HEK293 (cell line): Measurements from ENCODE around the gene LPP.

Source experiments
- CTCF ChIA-PET: fragments of 350-600 bp; formaldehyde crosslinking; extraction: SDS; loops from one replicate; lab custom pipeline; 2021; ENCODE audit warnings: antibody characterized with exemption; lab: Yijun Ruan, JAX
- POLR2A ChIA-PET: fragments of 300-600 bp; formaldehyde crosslinking; extraction: SDS; loops from one replicate; lab custom pipeline; 2020; ENCODE audit warnings: antibody characterized with exemption, inconsistent platforms; lab: Yijun Ruan, JAX
- H3K27ac ChIP-seq: fragments of 200-500 bp; sonication (Bioruptor generic); 2 replicates; pipeline ENCODE4 v1.5.1; 2014; ENCODE audit warnings: low read depth, low read length, control low read depth, inconsistent platforms; ENCODE audit errors: extremely low read depth
- H3K36me3 ChIP-seq, 2 experiments: fragments of 200-500 bp in 1 of 2; sonication (Bioruptor generic) in 1 of 2; 1 replicate in 1 of 2; 2 replicates in 1 of 2; pipeline ENCODE4 v1.5.1; 2014 to 2017; ENCODE audit warnings: inconsistent platforms in 2 of 2, low read length in 2 of 2; ENCODE audit not compliant: control insufficient read depth in 2 of 2, insufficient read depth in 1 of 2
- H3K4me1 ChIP-seq: fragments of 200-500 bp; sonication (Bioruptor generic); 2 replicates; pipeline ENCODE4 v1.5.1; 2014; ENCODE audit warnings: mild to moderate bottlenecking, low read length, inconsistent platforms; ENCODE audit not compliant: control insufficient read depth, insufficient read depth
- H3K4me3 ChIP-seq: 2 replicates; pipeline ENCODE4 v1.5.1; 2011; ENCODE audit warnings: low read depth, mild to moderate bottlenecking, control low read depth, low read length, moderate library complexity
- H3K9me3 ChIP-seq: fragments of 200-500 bp; sonication (Bioruptor generic); 2 replicates; pipeline ENCODE4 v1.5.1; 2014; ENCODE audit warnings: low read depth, low read length, inconsistent platforms; ENCODE audit not compliant: control insufficient read depth, insufficient read depth
- GFI1B ChIP-seq: fragments of 450-650 bp; formaldehyde crosslinking; IDR thresholded peaks from 2 replicates; pipeline ENCODE4 v1.5.1; 2016; ENCODE audit warnings: missing biosample characterization, missing genetic modification characterization
- GLI2 ChIP-seq: fragments of 450-650 bp; formaldehyde crosslinking; IDR thresholded peaks from 2 replicates; pipeline ENCODE4; 2017; ENCODE audit warnings: missing biosample characterization, missing genetic modification characterization, low read depth, borderline replicate concordance
- GLIS2 ChIP-seq: fragments of 450-650 bp; formaldehyde crosslinking; IDR thresholded peaks from 2 replicates; pipeline ENCODE4 v1.5.1; 2016; ENCODE audit warnings: missing biosample characterization, missing genetic modification characterization
- KLF1 ChIP-seq: fragments of 450-650 bp; formaldehyde crosslinking; IDR thresholded peaks from 2 replicates; pipeline ENCODE4 v1.5.1; 2016; ENCODE audit warnings: missing biosample characterization, missing genetic modification characterization
- KLF10 ChIP-seq: fragments of 450-650 bp; IDR thresholded peaks from 2 replicates; pipeline ENCODE4 v1.5.1; 2018; ENCODE audit warnings: missing biosample characterization, mild to moderate bottlenecking, missing genetic modification characterization
- PRDM1 ChIP-seq: fragments of 450-650 bp; formaldehyde crosslinking; IDR thresholded peaks from 2 replicates; pipeline ENCODE4; 2016; ENCODE audit warnings: missing biosample characterization, missing genetic modification characterization
- TCF7L2 ChIP-seq: IDR thresholded peaks from 2 replicates; pipeline ENCODE4 v1.6.1; 2011; ENCODE audit warnings: low read depth, mild to moderate bottlenecking, inconsistent platforms, low read length, moderate library complexity, borderline replicate concordance
- ZBTB8A ChIP-seq: fragments of 450-650 bp; formaldehyde crosslinking; IDR thresholded peaks from 2 replicates; pipeline ENCODE4 v1.5.1; 2016; ENCODE audit warnings: missing biosample characterization, missing genetic modification characterization
- ZNF23 ChIP-seq: fragments of 450-650 bp; formaldehyde crosslinking; IDR thresholded peaks from 2 replicates; pipeline ENCODE4 v1.5.1; 2016; ENCODE audit warnings: missing biosample characterization, missing genetic modification characterization, borderline replicate concordance
- ZNF248 ChIP-seq: fragments of 450-650 bp; formaldehyde crosslinking; IDR thresholded peaks from 2 replicates; pipeline ENCODE4 v1.5.1; 2017; ENCODE audit warnings: missing biosample characterization, missing genetic modification characterization
- ZNF394 ChIP-seq: fragments of 450-650 bp; formaldehyde crosslinking; IDR thresholded peaks from 2 replicates; pipeline ENCODE4 v1.5.1; 2016; ENCODE audit warnings: missing biosample characterization, missing genetic modification characterization, mild to moderate bottlenecking, moderate library complexity, borderline replicate concordance
- ZNF488 ChIP-seq: fragments of 450-650 bp; formaldehyde crosslinking; IDR thresholded peaks from 2 replicates; pipeline ENCODE4 v1.5.1; 2016; ENCODE audit warnings: missing biosample characterization, missing genetic modification characterization
- ZNF610 ChIP-seq: fragments of 450-650 bp; formaldehyde crosslinking; IDR thresholded peaks from 2 replicates; pipeline ENCODE4 v1.5.1; 2016; ENCODE audit warnings: missing biosample characterization, missing genetic modification characterization, borderline replicate concordance
- ZNF629 ChIP-seq: fragments of 450-650 bp; formaldehyde crosslinking; IDR thresholded peaks from 2 replicates; pipeline ENCODE4 v1.5.1; 2017; ENCODE audit warnings: missing biosample characterization, missing genetic modification characterization
- ZNF645 ChIP-seq: fragments of 450-650 bp; formaldehyde crosslinking; IDR thresholded peaks from 2 replicates; pipeline ENCODE4; 2016; ENCODE audit warnings: missing biosample characterization, missing genetic modification characterization
- ZNF658 ChIP-seq: fragments of 450-650 bp; formaldehyde crosslinking; IDR thresholded peaks from 2 replicates; pipeline ENCODE4; 2016; ENCODE audit warnings: missing biosample characterization, missing genetic modification characterization
- ZNF704 ChIP-seq: fragments of 450-650 bp; formaldehyde crosslinking; IDR thresholded peaks from 2 replicates; pipeline ENCODE4 v1.5.1; 2016; ENCODE audit warnings: missing biosample characterization, missing genetic modification characterization
- ZNF791 ChIP-seq: fragments of 450-650 bp; formaldehyde crosslinking; IDR thresholded peaks from 2 replicates; pipeline ENCODE4 v1.5.1; 2016; ENCODE audit warnings: missing biosample characterization, missing genetic modification characterization
- TF ChIP-seq, protein P1 (sequence below): fragments of 450-650 bp; formaldehyde crosslinking; IDR thresholded peaks from 2 replicates; pipeline ENCODE4 v1.5.1; 2017; ENCODE audit warnings: missing biosample characterization, missing genetic modification characterization
- TF ChIP-seq, protein P2 (sequence below): fragments of 450-650 bp; formaldehyde crosslinking; IDR thresholded peaks from 2 replicates; pipeline ENCODE4 v1.5.1; 2016; ENCODE audit warnings: missing biosample characterization, missing genetic modification characterization

Gene LPP

DNA sequence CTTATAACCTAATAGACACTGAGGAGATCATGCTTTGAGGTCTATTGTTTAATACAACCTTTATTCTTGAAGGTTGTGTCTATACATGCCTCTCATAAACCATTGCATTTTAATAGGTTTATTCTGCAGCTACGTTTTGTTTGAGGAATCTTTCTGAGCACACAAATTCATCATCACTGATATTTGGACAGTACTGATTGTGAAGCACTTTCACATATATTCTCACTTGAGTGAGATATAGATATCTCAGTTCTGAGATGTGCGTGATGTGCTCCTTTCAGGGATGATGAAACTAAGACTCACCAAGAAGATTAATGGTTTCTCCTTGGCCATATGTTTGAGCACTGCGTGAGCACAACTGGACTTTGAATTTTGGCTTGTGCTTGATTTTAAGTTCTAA is 374.4 kb downstream of the LPP start:
- ChIA-PET POLR2A (no interaction called here), CTCF (no interaction called here)
- no peaks in the 10 kb centered on the region for H3K4me1 ChIP-seq
- no peaks in the 10 kb centered on the region for H3K9me3 ChIP-seq
- no peak overlapping the region for H3K27ac ChIP-seq
- no peaks in the 10 kb centered on the region; a peak in 1 of 3 replicates for H3K36me3 ChIP-seq
- TF ChIP-seq ZNF629 (tag by site-specific recombination) (no peak), GFI1B (peak; percentile 39; the same call in 1 of the 2 replicates)
- TF ChIP-seq, all 188 proteins: peak for 1
- no peak overlapping the region for H3K4me3 ChIP-seq

- Histone ChIP-seq H3K4me3 (no peak overlapping the region), H3K9me3 (no peaks in the 10 kb centered on the region), H3K36me3 (no peaks in the 10 kb centered on the region; a peak in 1 of 3 replicates), H3K4me1 (no peaks in the 10 kb centered on the region), H3K27ac (no peak overlapping the region)
- ChIA-PET POLR2A (no interaction called here), CTCF (no interaction called here)
- TF ChIP-seq ZNF658 (tag by site-specific recombination) (no peak), TCF7L2 (no peak), ZNF645 (tag by site-specific recombination) (no peak), ZBTB8A (tag by site-specific recombination) (no peak), GLIS2 (tag by site-specific recombination) (no peak), ZNF488 (no peak), ZNF394 (tag by site-specific recombination) (no peak), ZNF704 (tag by site-specific recombination) (no peak), ZNF23 (tag by site-specific recombination) (no peak), ZNF610 (no peak), PRDM1 (tag by site-specific recombination) (no peak), KLF10 (tag by site-specific recombination) (no peak)
- TF ChIP-seq, protein P1, sequence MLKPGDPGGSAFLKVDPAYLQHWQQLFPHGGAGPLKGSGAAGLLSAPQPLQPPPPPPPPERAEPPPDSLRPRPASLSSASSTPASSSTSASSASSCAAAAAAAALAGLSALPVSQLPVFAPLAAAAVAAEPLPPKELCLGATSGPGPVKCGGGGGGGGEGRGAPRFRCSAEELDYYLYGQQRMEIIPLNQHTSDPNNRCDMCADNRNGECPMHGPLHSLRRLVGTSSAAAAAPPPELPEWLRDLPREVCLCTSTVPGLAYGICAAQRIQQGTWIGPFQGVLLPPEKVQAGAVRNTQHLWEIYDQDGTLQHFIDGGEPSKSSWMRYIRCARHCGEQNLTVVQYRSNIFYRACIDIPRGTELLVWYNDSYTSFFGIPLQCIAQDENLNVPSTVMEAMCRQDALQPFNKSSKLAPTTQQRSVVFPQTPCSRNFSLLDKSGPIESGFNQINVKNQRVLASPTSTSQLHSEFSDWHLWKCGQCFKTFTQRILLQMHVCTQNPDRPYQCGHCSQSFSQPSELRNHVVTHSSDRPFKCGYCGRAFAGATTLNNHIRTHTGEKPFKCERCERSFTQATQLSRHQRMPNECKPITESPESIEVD (tag by site-specific recombination), result no peak
These were observed 375.3 kb downstream of the LPP start for GRCh38 chr3:188529228-188529627.

GRCh38 chr3:188530226-188530625 is 376.3 kb downstream of the LPP start:
- Histone ChIP-seq H3K36me3 (no peaks in the 10 kb centered on the region), H3K9me3 (no peaks in the 10 kb centered on the region), H3K4me3 (no peak overlapping the region), H3K27ac (no peak overlapping the region), H3K4me1 (no peaks in the 10 kb centered on the region)
- TF ChIP-seq ZNF658 (tag by site-specific recombination) (no peak), KLF1 (no peak), ZNF791 (tag by site-specific recombination) (no peak), GLI2 (tag by site-specific recombination) (no peak), GFI1B (no peak), ZNF248 (tag by site-specific recombination) (no peak)
- TF ChIP-seq, protein P2, sequence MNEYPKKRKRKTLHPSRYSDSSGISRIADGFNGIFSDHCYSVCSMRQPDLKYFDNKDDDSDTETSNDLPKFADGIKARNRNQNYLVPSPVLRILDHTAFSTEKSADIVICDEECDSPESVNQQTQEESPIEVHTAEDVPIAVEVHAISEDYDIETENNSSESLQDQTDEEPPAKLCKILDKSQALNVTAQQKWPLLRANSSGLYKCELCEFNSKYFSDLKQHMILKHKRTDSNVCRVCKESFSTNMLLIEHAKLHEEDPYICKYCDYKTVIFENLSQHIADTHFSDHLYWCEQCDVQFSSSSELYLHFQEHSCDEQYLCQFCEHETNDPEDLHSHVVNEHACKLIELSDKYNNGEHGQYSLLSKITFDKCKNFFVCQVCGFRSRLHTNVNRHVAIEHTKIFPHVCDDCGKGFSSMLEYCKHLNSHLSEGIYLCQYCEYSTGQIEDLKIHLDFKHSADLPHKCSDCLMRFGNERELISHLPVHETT (tag by site-specific recombination), result no peak
- ChIA-PET CTCF (interaction anchor here (1.1 kb wide), 1 partner anchor 58 kb away, joined by 3 read pairs; no protein-coding TSS in a partner anchor), POLR2A (no interaction called here)
